ENCODE data around the gene USP3. TPM values are rescaled to one million over a fixed set of nuclear protein-coding genes. Genes with fewer than 3 reads are reported as not detected.

Gene USP3
- total RNA-seq, 1 experiment from 2014 or later: 70.2 TPM

DNA sequence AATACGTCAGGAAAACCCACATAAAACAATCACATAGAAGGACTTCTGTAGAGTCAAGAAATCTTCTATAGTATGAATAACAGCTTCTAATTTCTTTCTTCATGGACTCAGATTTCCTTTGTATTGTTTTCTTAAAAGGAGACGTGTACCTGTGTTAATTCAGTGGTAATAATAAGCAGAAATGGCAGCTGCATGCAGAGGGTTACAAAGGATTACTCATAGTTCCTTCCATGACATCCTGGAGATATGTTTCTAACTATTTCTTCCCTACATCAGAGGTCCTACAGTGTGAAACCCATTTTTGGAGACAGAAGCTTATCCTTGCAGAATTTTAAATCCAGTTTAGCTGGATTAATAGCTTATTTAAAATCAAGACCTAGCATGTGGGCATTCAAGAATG is 128.9 kb downstream of the USP3 start:
- H3K9me3 Mint-ChIP-seq (ENCODE audit: unreplicated experiment): no peaks in the 10 kb centered on the region
- no peak overlapping the region for H3K27ac Mint-ChIP-seq (ENCODE audit: low read depth, unreplicated experiment)
- ChIA-PET POLR2A (interaction anchor here (1.2 kb wide), 1 partner anchor 10 kb away, joined by 3 read pairs; no protein-coding TSS in a partner anchor), CTCF (interaction anchor here (0.6 to 1.5 kb wide), 3 partner anchors 23 to 471 kb away, joined by 3 to 6 read pairs (median 4); no protein-coding TSS in a partner anchor)
- H3K4me1 Mint-ChIP-seq (ENCODE audit: insufficient read depth, unreplicated experiment): no peaks in the 10 kb centered on the region
- intact Hi-C loops (cut with micrococcal nuclease): no loop called here
- H3K4me3 Mint-ChIP-seq (ENCODE audit: unreplicated experiment): no peak overlapping the region
- peaks cover 70% of the 10 kb centered on the region for H3K36me3 Mint-ChIP-seq (ENCODE audit: insufficient read depth, unreplicated experiment)
- no peak for DNase-seq (ENCODE audit: unreplicated experiment)
- no TSS peak for BruUV-seq (replicated peaks)
- TF ChIP-seq, protein P1, sequence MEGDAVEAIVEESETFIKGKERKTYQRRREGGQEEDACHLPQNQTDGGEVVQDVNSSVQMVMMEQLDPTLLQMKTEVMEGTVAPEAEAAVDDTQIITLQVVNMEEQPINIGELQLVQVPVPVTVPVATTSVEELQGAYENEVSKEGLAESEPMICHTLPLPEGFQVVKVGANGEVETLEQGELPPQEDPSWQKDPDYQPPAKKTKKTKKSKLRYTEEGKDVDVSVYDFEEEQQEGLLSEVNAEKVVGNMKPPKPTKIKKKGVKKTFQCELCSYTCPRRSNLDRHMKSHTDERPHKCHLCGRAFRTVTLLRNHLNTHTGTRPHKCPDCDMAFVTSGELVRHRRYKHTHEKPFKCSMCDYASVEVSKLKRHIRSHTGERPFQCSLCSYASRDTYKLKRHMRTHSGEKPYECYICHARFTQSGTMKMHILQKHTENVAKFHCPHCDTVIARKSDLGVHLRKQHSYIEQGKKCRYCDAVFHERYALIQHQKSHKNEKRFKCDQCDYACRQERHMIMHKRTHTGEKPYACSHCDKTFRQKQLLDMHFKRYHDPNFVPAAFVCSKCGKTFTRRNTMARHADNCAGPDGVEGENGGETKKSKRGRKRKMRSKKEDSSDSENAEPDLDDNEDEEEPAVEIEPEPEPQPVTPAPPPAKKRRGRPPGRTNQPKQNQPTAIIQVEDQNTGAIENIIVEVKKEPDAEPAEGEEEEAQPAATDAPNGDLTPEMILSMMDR (IDR thresholded peaks at IDR 0.05; ENCODE audit: unreplicated experiment): no peak
- no peaks in the 10 kb centered on the region for H3K27me3 Mint-ChIP-seq (ENCODE audit: insufficient read depth, unreplicated experiment)

DNA sequence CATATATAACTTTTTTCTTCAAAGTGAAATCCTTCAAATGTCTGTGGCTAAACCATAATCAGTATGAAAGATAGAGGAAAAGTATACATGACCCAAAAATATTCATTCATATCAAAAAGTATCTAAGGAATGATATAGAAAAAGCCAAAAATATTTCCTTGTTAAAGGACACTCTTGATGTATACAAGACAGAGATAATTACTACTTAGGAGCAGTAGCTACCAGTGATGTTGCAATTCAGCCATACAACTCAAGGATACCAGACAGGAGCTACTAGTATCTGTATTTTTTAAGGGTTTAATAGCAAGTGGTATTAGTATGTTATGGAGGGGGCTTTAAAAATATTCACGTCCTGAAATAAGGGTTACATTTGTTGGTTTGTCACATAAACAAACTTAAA is 129.8 kb downstream of the USP3 start:
- no TSS peak for BruUV-seq (replicated peaks)
- no peak for DNase-seq (ENCODE audit: unreplicated experiment)
- POLR2A ChIA-PET: no interaction called here
- TF ChIP-seq, protein P1 (IDR thresholded peaks at IDR 0.05; ENCODE audit: unreplicated experiment): no peak
- CTCF ChIA-PET: interaction anchor here (1.0 to 1.5 kb wide), 2 partner anchors 11 to 24 kb away, joined by 3 to 6 read pairs; no protein-coding TSS in a partner anchor
- Mint-ChIP-seq H3K27ac (ENCODE audit: low read depth, unreplicated experiment) (no peak overlapping the region), H3K4me3 (ENCODE audit: unreplicated experiment) (no peak overlapping the region), H3K36me3 (ENCODE audit: insufficient read depth, unreplicated experiment) (peaks cover 73% of the 10 kb centered on the region), H3K27me3 (ENCODE audit: insufficient read depth, unreplicated experiment) (no peaks in the 10 kb centered on the region), H3K4me1 (ENCODE audit: insufficient read depth, unreplicated experiment) (no peaks in the 10 kb centered on the region), H3K9me3 (ENCODE audit: unreplicated experiment) (no peaks in the 10 kb centered on the region)
- intact Hi-C loops (cut with micrococcal nuclease): no loop called here

DNA sequence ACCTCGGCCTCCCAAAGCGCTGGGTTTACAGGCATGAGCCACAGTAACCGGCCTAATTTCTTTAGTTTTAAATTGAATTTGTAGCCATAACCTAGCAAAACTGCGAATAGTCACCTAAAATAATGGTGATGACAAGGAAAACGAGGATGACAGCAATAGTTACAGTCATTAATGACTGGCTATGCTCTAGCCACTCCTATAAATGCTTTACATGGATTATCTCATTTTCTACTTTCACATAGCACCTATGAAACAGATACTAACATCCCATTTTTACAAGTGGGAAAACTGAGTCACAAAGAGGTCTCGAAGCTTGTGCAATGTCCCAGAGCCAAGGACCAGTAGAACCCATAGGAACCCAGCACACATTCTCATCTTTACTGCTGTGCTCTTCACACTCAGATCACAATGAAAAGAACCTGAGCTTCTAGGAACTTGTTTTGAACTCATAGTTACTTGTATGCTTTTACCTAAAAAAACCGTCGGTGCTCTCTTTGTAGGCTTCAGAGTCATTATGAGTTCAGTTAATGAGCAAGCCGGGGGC is 132.2 kb downstream of the USP3 start:
- Mint-ChIP-seq H3K27ac (ENCODE audit: low read depth, unreplicated experiment) (no peak overlapping the region), H3K9me3 (ENCODE audit: unreplicated experiment) (no peaks in the 10 kb centered on the region), H3K4me3 (ENCODE audit: unreplicated experiment) (no peak overlapping the region), H3K4me1 (ENCODE audit: insufficient read depth, unreplicated experiment) (no peaks in the 10 kb centered on the region), H3K36me3 (ENCODE audit: insufficient read depth, unreplicated experiment) (peaks cover 65% of the 10 kb centered on the region), H3K27me3 (ENCODE audit: insufficient read depth, unreplicated experiment) (no peaks in the 10 kb centered on the region)
- ChIA-PET CTCF (interaction anchor here (0.6 kb wide), 1 partner anchor 288 kb away, joined by 3 read pairs; no protein-coding TSS in a partner anchor), POLR2A (no interaction called here)
- intact Hi-C loops (cut with micrococcal nuclease): no loop called here
- DNase-seq (ENCODE audit: unreplicated experiment): no peak
- no TSS peak for BruUV-seq (replicated peaks)
- TF ChIP-seq, protein P1 (IDR thresholded peaks at IDR 0.05; ENCODE audit: unreplicated experiment): no peak

DNA sequence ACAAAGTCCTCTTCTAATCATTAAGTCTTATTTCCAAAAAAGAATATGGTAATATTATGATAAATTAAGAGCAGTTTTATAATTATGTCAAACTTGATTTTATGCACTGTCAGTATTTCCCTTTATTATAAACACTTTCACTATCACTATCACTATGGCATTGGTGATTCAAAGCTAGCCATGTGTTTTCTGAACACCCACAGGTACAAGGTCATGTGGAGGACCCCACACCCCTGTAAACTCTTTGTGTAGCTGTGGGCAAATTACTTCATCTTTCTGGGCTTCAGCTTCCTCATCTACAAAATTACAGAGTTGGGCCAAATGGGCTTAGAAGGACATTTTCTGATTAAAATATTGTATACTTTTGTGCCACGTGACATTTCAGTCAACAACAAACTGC is 134.4 kb downstream of the USP3 start:
- ChIA-PET CTCF (interaction anchor here (1.2 kb wide), 1 partner anchor 29 kb away, joined by 3 read pairs; no protein-coding TSS in a partner anchor), POLR2A (no interaction called here)
- Mint-ChIP-seq H3K9me3 (ENCODE audit: unreplicated experiment) (no peaks in the 10 kb centered on the region), H3K27ac (ENCODE audit: low read depth, unreplicated experiment) (no peak overlapping the region), H3K4me1 (ENCODE audit: insufficient read depth, unreplicated experiment) (no peaks in the 10 kb centered on the region), H3K36me3 (ENCODE audit: insufficient read depth, unreplicated experiment) (peaks cover 65% of the 10 kb centered on the region), H3K27me3 (ENCODE audit: insufficient read depth, unreplicated experiment) (no peaks in the 10 kb centered on the region), H3K4me3 (ENCODE audit: unreplicated experiment) (no peak overlapping the region)
- intact Hi-C loops (cut with micrococcal nuclease): no loop called here
- BruUV-seq (replicated peaks): no TSS peak
- TF ChIP-seq, protein P1 (IDR thresholded peaks at IDR 0.05; ENCODE audit: unreplicated experiment): no peak
- no peak for DNase-seq (ENCODE audit: unreplicated experiment)

Data from MCF 10A (cell line).